Trophoblast cell (in vitro differentiated cells and primary cell): ENCODE measurements around the gene IFT22.
"Not testable (repeated sequence)": the region's sequence is repeated elsewhere in the genome, so short reads cannot be mapped to it uniquely, and the experiment has no call there.

Source experiments
- DNase-seq, 2 donors: peaks; one replicate each; pipeline ENCODE4 v3.0.0-alpha.2; 2016
- H2AFZ ChIP-seq: 2 replicates; pipeline ENCODE4 v1.6.1; 2013; ENCODE audit warnings: low read length, moderate library complexity, mild to moderate bottlenecking; ENCODE audit not compliant: insufficient read depth, poor library complexity
- H2AK5ac ChIP-seq: 2 replicates; pipeline ENCODE4 v1.6.1; 2013; ENCODE audit warnings: mild to moderate bottlenecking, low read length
- H2BK120ac ChIP-seq: 2 replicates; pipeline ENCODE4 v1.6.1; 2013; ENCODE audit warnings: low read length, mild to moderate bottlenecking, moderate library complexity; ENCODE audit not compliant: insufficient read depth, poor library complexity
- H2BK12ac ChIP-seq: 2 replicates; pipeline ENCODE4 v1.6.1; 2013; ENCODE audit warnings: mild to moderate bottlenecking, low read length, moderate library complexity
- H2BK5ac ChIP-seq: 2 replicates; pipeline ENCODE4 v1.6.1; 2013; ENCODE audit warnings: low read length, low read depth, moderate library complexity, mild to moderate bottlenecking; ENCODE audit not compliant: poor library complexity
- H3K14ac ChIP-seq: 2 replicates; pipeline ENCODE4 v1.6.1; 2013; ENCODE audit warnings: mild to moderate bottlenecking, low read length
- H3K18ac ChIP-seq: 2 replicates; pipeline ENCODE4 v1.6.1; 2013; ENCODE audit warnings: mild to moderate bottlenecking, low read length
- H3K23ac ChIP-seq: 2 replicates; pipeline ENCODE4 v1.6.1; 2013; ENCODE audit warnings: low read length
- H3K27ac ChIP-seq: 2 replicates; pipeline ENCODE4 v1.5.1; 2013; ENCODE audit warnings: low read depth, mild to moderate bottlenecking, inconsistent platforms, low read length, moderate library complexity
- H3K27me3 ChIP-seq: 2 replicates; pipeline ENCODE4 v1.6.1; 2013; ENCODE audit warnings: inconsistent platforms, mild to moderate bottlenecking, low read length, moderate library complexity; ENCODE audit not compliant: insufficient read depth
- H3K36me3 ChIP-seq, 2 experiments: 1 replicate in 1 of 2; 2 replicates in 1 of 2; pipeline ENCODE4 v1.6.1; 2013; ENCODE audit warnings: low read length in 2 of 2, mild to moderate bottlenecking in 2 of 2, moderate library complexity in 1 of 2; ENCODE audit not compliant: insufficient read depth in 2 of 2, control insufficient read depth in 1 of 2
- H3K4ac ChIP-seq: 2 replicates; pipeline ENCODE4 v1.6.1; 2013; ENCODE audit warnings: low read depth, mild to moderate bottlenecking, low read length, moderate library complexity
- H3K4me1 ChIP-seq, 2 experiments: 1 replicate in 1 of 2; 2 replicates in 1 of 2; pipeline ENCODE4 v1.6.1; 2013; ENCODE audit warnings: low read length in 2 of 2, mild to moderate bottlenecking in 2 of 2, moderate library complexity in 1 of 2; ENCODE audit not compliant: insufficient read depth in 2 of 2, control insufficient read depth in 1 of 2
- H3K4me2 ChIP-seq: 2 replicates; pipeline ENCODE4 v1.6.1; 2013; ENCODE audit warnings: inconsistent platforms, mild to moderate bottlenecking, low read length, moderate library complexity
- H3K4me3 ChIP-seq: 2 replicates; pipeline ENCODE4 v1.5.1; 2013; ENCODE audit warnings: mild to moderate bottlenecking, low read depth, low read length, inconsistent platforms
- H3K79me1 ChIP-seq: one replicate; pipeline ENCODE4 v1.6.1; 2013; ENCODE audit warnings: low read length
- H3K79me2 ChIP-seq: 2 replicates; pipeline ENCODE4 v1.6.1; 2013; ENCODE audit warnings: low read length, mild to moderate bottlenecking; ENCODE audit not compliant: control insufficient read depth, insufficient read depth, poor library complexity
- H3K9ac ChIP-seq: 2 replicates; pipeline ENCODE4 v1.6.1; 2013; ENCODE audit warnings: mild to moderate bottlenecking, low read length
- H3K9me3 ChIP-seq: 2 replicates; pipeline ENCODE4 v1.6.1; 2013; ENCODE audit warnings: low read depth, mild to moderate bottlenecking, control low read depth, inconsistent platforms, low read length; ENCODE audit not compliant: insufficient read depth
- H4K12ac ChIP-seq: 2 replicates; pipeline ENCODE4 v1.6.1; 2013; ENCODE audit warnings: low read depth, mild to moderate bottlenecking, low read length, moderate library complexity
- H4K8ac ChIP-seq: 2 replicates; pipeline ENCODE4 v1.6.1; 2013; ENCODE audit warnings: low read depth, mild to moderate bottlenecking, low read length, moderate library complexity
- H4K91ac ChIP-seq: one replicate; pipeline ENCODE4 v1.6.1; 2013; ENCODE audit warnings: low read depth, mild to moderate bottlenecking, low read length, moderate library complexity
- WGBS: extraction: QIAGEN DNeasy Blood & Tissue Kit; methylation state at CpG from one replicate; pipeline ENCODE4 v1.1.7; 2013; ENCODE audit warnings: missing lambda C conversion rate; ENCODE audit not compliant: insufficient read length, insufficient coverage; ENCODE audit errors: extremely low coverage; 5-methylcytosine and 5-hydroxymethylcytosine counted together

Gene IFT22

GRCh38 chr7:101285171-101285570 lies 36.4 kb downstream of the IFT22 start:
- H4K12ac ChIP-seq, result no peak overlapping the region
- no peaks in the 10 kb centered on the region for H3K79me1 ChIP-seq

GRCh38 chr7:101280912-101281311 lies 40.7 kb downstream of the IFT22 start:
- H3K18ac ChIP-seq, result not testable (repeated sequence)

More at GRCh38 chr7:101285171-101285570, 36.4 kb downstream of the IFT22 start:
- Histone ChIP-seq H3K18ac (no peak overlapping the region), H3K27me3 (no peaks in the 10 kb centered on the region), H2AK5ac (no peak overlapping the region), H2BK120ac (no peak overlapping the region), H3K14ac (no peak overlapping the region), H4K91ac (no peak overlapping the region), H4K8ac (no peak overlapping the region), H2BK12ac (no peak overlapping the region), H3K9me3 (no peaks in the 10 kb centered on the region), H3K4ac (no peak overlapping the region), H2BK5ac (no peak overlapping the region), H3K36me3 (no peaks in the 10 kb centered on the region), H3K4me1 (no peaks in the 10 kb centered on the region), H3K9ac (no peak overlapping the region), H2AFZ (no peak overlapping the region), H3K79me2 (no peaks in the 10 kb centered on the region), H3K27ac (no peak overlapping the region), H3K4me3 (no peak overlapping the region), H3K23ac (no peak overlapping the region), H3K4me2 (no peak overlapping the region)
- WGBS, result no CpG with 5 or more reads among the region's 9 CpGs
- DNase-seq, result no peak

GRCh38 chr7:101278461-101279292 lies 42.9 kb downstream of the IFT22 start:
- no peak overlapping the region for H4K12ac ChIP-seq
- no peaks in the 10 kb centered on the region for H3K36me3 ChIP-seq
- H3K79me1 ChIP-seq, result no peaks in the 10 kb centered on the region
- no CpG with 5 or more reads among the region's 24 CpGs for WGBS
- H2AFZ ChIP-seq, result no peak overlapping the region
- H3K4me1 ChIP-seq, result peaks cover 4 to 6% of the 10 kb centered on the region in 2 experiments
- H2BK120ac ChIP-seq, result no peak overlapping the region
- H3K27me3 ChIP-seq, result no peaks in the 10 kb centered on the region
- DNase-seq, result no peak
- H3K4ac ChIP-seq, result no peak overlapping the region
- H2AK5ac ChIP-seq, result no peak overlapping the region
- H3K27ac ChIP-seq, result no peak overlapping the region
- no peak overlapping the region for H3K18ac ChIP-seq
- no peak overlapping the region for H3K23ac ChIP-seq
- no peak overlapping the region for H3K4me2 ChIP-seq
- H2BK5ac ChIP-seq, result no peak overlapping the region
- no peak overlapping the region for H3K4me3 ChIP-seq
- H3K79me2 ChIP-seq, result no peaks in the 10 kb centered on the region
- H4K8ac ChIP-seq, result no peak overlapping the region
- H4K91ac ChIP-seq, result no peak overlapping the region
- no peak overlapping the region for H3K14ac ChIP-seq
- H3K9me3 ChIP-seq, result no peaks in the 10 kb centered on the region
- no peak overlapping the region for H2BK12ac ChIP-seq
- H3K9ac ChIP-seq, result no peak overlapping the region

More at GRCh38 chr7:101280912-101281311, 40.7 kb downstream of the IFT22 start:
- WGBS, result no CpG with 5 or more reads among the region's 8 CpGs
- H3K27me3 ChIP-seq, H3K27ac ChIP-seq, H2BK120ac ChIP-seq, DNase-seq, H3K9ac ChIP-seq, H4K91ac ChIP-seq, H3K14ac ChIP-seq, H3K36me3 ChIP-seq, H4K12ac ChIP-seq, H3K4ac ChIP-seq, H2BK12ac ChIP-seq, H3K79me1 ChIP-seq, H3K4me1 ChIP-seq, H3K9me3 ChIP-seq, H3K79me2 ChIP-seq, H3K4me3 ChIP-seq, H2AK5ac ChIP-seq, H4K8ac ChIP-seq, H2BK5ac ChIP-seq, H3K23ac ChIP-seq, H3K4me2 ChIP-seq, H2AFZ ChIP-seq: not testable (repeated sequence)

GRCh38 chr7:101277155-101277554 lies 44.5 kb downstream of the IFT22 start:
- H3K14ac ChIP-seq, result no peak overlapping the region
- H3K36me3 ChIP-seq, result no peaks in the 10 kb centered on the region
- no peak overlapping the region for H2BK12ac ChIP-seq
- H3K79me2 ChIP-seq, result no peaks in the 10 kb centered on the region
- no peaks in the 10 kb centered on the region for H3K9me3 ChIP-seq
- H3K27ac ChIP-seq, result no peak overlapping the region
- no peak overlapping the region for H4K91ac ChIP-seq
- H3K4me2 ChIP-seq, result no peak overlapping the region
- H2BK120ac ChIP-seq, result no peak overlapping the region
- no peak overlapping the region for H2AFZ ChIP-seq
- no peak overlapping the region for H3K4me3 ChIP-seq
- H3K79me1 ChIP-seq, result no peaks in the 10 kb centered on the region
- H3K4me1 ChIP-seq, result peaks cover 4 to 6% of the 10 kb centered on the region in 2 experiments
- no peak overlapping the region for H3K4ac ChIP-seq
- no peak overlapping the region for H4K12ac ChIP-seq
- no peak overlapping the region for H3K18ac ChIP-seq
- no peak overlapping the region for H3K23ac ChIP-seq
- no peak overlapping the region for H4K8ac ChIP-seq
- H2AK5ac ChIP-seq, result no peak overlapping the region
- H3K9ac ChIP-seq, result no peak overlapping the region
- DNase-seq, result no peak
- no CpG with 5 or more reads among the region's 9 CpGs for WGBS
- H3K27me3 ChIP-seq, result no peaks in the 10 kb centered on the region
- H2BK5ac ChIP-seq, result no peak overlapping the region
